Panc1 (cell line): Measurements from ENCODE around the gene PHF20. TPM values are rescaled to one million over a fixed set of nuclear protein-coding genes. Genes with fewer than 3 reads are reported as not detected.

ENCODE experiments used
- ATAC-seq: fragments of 200-7000 bp; cut with Tn5 transposase; 2 replicates; pipeline ENCODE4 v1.9.1; 2020; ENCODE audit warnings: mild to moderate bottlenecking, moderate library complexity
- BruUV-seq: library from RNA; stranded (reverse); fragments of 400-500 nt; replicated peaks from 2 replicates; lab custom pipeline; 2021; lab: Mats Ljungman, UMichigan
- CTCF ChIA-PET: fragments of 300-600 bp; sonication (Branson Sonifier 250); formaldehyde crosslinking; loops from one replicate; lab custom pipeline; 2022; ENCODE audit warnings: antibody characterized with exemption; lab: Charles Lee
- POLR2A ChIA-PET: fragments of 300-600 bp; sonication (Branson Sonifier 250); formaldehyde crosslinking; loops from one replicate; lab custom pipeline; 2022; ENCODE audit warnings: antibody characterized with exemption; lab: Charles Lee
- DNase-seq: peaks from one replicate; pipeline ENCODE4 v3.0.0-alpha.2; 2010; ENCODE audit warnings: low read depth, low spot score
- H3K27ac ChIP-seq: 2 replicates; pipeline ENCODE4 v1.5.1; 2011; ENCODE audit warnings: mild to moderate bottlenecking, low read length, inconsistent platforms
- H3K27me3 ChIP-seq: fragments of 200-500 bp; sonication (Bioruptor generic); 2 replicates; pipeline ENCODE4 v1.6.0; 2014; ENCODE audit warnings: low read length, inconsistent platforms; ENCODE audit not compliant: control insufficient read depth, insufficient read depth
- H3K36me3 ChIP-seq: fragments of 200-500 bp; sonication (Bioruptor generic); 2 replicates; pipeline ENCODE4 v1.5.1; 2014; ENCODE audit warnings: inconsistent platforms, mild to moderate bottlenecking, low read length, moderate library complexity; ENCODE audit not compliant: control insufficient read depth, insufficient read depth
- H3K4me1 ChIP-seq: 2 replicates; pipeline ENCODE4 v1.5.1; 2011; ENCODE audit warnings: inconsistent platforms, mild to moderate bottlenecking, low read length, moderate library complexity; ENCODE audit not compliant: control insufficient read depth, insufficient read depth
- H3K4me3 ChIP-seq, 2 experiments: 2 replicates each; pipeline ENCODE4 v1.5.1; 2011 to 2012; ENCODE audit warnings: low read depth in 2 of 2, low read length in 2 of 2, mild to moderate bottlenecking in 2 of 2, inconsistent platforms in 1 of 2, moderate library complexity in 1 of 2
- H3K9me3 ChIP-seq: fragments of 200-500 bp; sonication (Bioruptor generic); 2 replicates; pipeline ENCODE4 v1.5.1; 2014; ENCODE audit warnings: low read depth, mild to moderate bottlenecking, inconsistent platforms, low read length, moderate library complexity; ENCODE audit not compliant: control insufficient read depth, insufficient read depth
- POLR2AphosphoS5 ChIP-seq: IDR thresholded peaks from 2 replicates; pipeline ENCODE4 v1.6.1; 2012; ENCODE audit warnings: mild to moderate bottlenecking, low read depth, low read length, moderate library complexity
- SIN3A ChIP-seq: IDR thresholded peaks from 2 replicates; pipeline ENCODE4 v1.6.1; 2012; ENCODE audit warnings: low read depth, mild to moderate bottlenecking, low read length, moderate library complexity, borderline replicate concordance; ENCODE audit not compliant: insufficient read depth
- TCF7L2 ChIP-seq: IDR thresholded peaks from 2 replicates; pipeline ENCODE4 v1.6.1; 2011; ENCODE audit warnings: mild to moderate bottlenecking, low read depth, low read length, inconsistent platforms
- in situ Hi-C: cut with HindIII; loops from 2 replicates; pipeline ENCODE4 v1.10.0; 2016; ENCODE audit warnings: low sequenced_read_pairs, low pct_unique_long_range_greater_than_20kb
- intact Hi-C: fragments of 100-400 bp; cut with micrococcal nuclease; formaldehyde crosslinking; loops from one replicate; pipeline ENCODE4 v1.10.0; 2022; ENCODE audit not compliant: unreplicated experiment
- total RNA-seq: library from RNA; stranded (reverse); gene quantifications from one replicate; pipeline ENCODE4 v1.2.1, GENCODE V29; 2021; ENCODE audit not compliant: unreplicated experiment
- TF ChIP-seq, protein P1 (sequence below): fragments of 450-650 bp; IDR thresholded peaks from 2 replicates; pipeline ENCODE4 v1.5.1; 2017; ENCODE audit warnings: mild to moderate bottlenecking
- TF ChIP-seq, protein P2 (sequence below), 2 experiments: IDR thresholded peaks; 2 replicates each; pipeline ENCODE4 v1.6.1; 2011 to 2012; ENCODE audit warnings: low read depth in 2 of 2, control low read depth in 1 of 2, low read length in 1 of 2, mild to moderate bottlenecking in 1 of 2, moderate library complexity in 1 of 2; ENCODE audit not compliant: insufficient read depth in 1 of 2

PHF20 gene
- total RNA-seq, 1 experiment from 2014 or later, result 51.5 TPM

DNA sequence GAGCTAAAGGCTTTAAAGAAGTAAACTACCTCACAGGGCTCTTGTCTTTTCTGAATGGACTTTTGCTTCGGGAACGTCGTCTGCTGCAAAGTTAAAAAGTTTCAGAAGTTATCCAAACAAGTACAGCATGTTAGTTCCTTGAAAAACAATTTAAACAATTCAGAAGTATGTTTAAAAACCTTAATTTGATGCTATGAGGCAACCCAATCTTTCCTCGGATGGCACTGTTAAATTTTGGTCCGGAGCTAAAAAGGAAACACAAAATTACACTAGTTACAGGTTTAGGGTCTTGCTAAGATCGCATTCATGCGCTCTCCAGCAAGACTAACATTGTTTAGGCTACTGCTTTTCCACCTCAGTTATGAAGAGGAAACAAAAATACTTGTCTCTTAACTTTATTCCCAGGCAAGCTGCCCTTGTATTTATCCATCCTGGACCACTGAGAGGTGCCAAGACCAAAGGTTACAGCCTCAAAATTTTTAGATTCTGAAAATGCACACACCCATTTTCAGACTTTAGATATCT is 42.5 kb upstream of the PHF20 start:
- no peaks in the 10 kb centered on the region for H3K9me3 ChIP-seq
- 0 out of 2 replicates have a peak, but pooled peaks cover 3% of the 10 kb centered on the region for H3K4me1 ChIP-seq
- no peaks in the 10 kb centered on the region for H3K27me3 ChIP-seq
- ATAC-seq (no peak), DNase-seq (no peak)
- CTCF ChIA-PET, result no interaction called here
- no peak overlapping the region for H3K27ac ChIP-seq
- intact Hi-C loops, result no loop called here
- peaks cover 80% of the 10 kb centered on the region for H3K36me3 ChIP-seq
- POLR2A ChIA-PET, result interaction anchor here (0.7 to 1.0 kb wide), 2 partner anchors 13 to 144 kb away, joined by 3 read pairs; partner anchors contain the start of gene RBM39
- H3K4me3 ChIP-seq, result no peak overlapping the region
- BruUV-seq, result no TSS peak
- TF ChIP-seq, protein P1, sequence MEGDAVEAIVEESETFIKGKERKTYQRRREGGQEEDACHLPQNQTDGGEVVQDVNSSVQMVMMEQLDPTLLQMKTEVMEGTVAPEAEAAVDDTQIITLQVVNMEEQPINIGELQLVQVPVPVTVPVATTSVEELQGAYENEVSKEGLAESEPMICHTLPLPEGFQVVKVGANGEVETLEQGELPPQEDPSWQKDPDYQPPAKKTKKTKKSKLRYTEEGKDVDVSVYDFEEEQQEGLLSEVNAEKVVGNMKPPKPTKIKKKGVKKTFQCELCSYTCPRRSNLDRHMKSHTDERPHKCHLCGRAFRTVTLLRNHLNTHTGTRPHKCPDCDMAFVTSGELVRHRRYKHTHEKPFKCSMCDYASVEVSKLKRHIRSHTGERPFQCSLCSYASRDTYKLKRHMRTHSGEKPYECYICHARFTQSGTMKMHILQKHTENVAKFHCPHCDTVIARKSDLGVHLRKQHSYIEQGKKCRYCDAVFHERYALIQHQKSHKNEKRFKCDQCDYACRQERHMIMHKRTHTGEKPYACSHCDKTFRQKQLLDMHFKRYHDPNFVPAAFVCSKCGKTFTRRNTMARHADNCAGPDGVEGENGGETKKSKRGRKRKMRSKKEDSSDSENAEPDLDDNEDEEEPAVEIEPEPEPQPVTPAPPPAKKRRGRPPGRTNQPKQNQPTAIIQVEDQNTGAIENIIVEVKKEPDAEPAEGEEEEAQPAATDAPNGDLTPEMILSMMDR, result no peak
- TF ChIP-seq, protein P2, sequence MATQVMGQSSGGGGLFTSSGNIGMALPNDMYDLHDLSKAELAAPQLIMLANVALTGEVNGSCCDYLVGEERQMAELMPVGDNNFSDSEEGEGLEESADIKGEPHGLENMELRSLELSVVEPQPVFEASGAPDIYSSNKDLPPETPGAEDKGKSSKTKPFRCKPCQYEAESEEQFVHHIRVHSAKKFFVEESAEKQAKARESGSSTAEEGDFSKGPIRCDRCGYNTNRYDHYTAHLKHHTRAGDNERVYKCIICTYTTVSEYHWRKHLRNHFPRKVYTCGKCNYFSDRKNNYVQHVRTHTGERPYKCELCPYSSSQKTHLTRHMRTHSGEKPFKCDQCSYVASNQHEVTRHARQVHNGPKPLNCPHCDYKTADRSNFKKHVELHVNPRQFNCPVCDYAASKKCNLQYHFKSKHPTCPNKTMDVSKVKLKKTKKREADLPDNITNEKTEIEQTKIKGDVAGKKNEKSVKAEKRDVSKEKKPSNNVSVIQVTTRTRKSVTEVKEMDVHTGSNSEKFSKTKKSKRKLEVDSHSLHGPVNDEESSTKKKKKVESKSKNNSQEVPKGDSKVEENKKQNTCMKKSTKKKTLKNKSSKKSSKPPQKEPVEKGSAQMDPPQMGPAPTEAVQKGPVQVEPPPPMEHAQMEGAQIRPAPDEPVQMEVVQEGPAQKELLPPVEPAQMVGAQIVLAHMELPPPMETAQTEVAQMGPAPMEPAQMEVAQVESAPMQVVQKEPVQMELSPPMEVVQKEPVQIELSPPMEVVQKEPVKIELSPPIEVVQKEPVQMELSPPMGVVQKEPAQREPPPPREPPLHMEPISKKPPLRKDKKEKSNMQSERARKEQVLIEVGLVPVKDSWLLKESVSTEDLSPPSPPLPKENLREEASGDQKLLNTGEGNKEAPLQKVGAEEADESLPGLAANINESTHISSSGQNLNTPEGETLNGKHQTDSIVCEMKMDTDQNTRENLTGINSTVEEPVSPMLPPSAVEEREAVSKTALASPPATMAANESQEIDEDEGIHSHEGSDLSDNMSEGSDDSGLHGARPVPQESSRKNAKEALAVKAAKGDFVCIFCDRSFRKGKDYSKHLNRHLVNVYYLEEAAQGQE (IDR thresholded peaks at IDR 0.05; ENCODE audit: insufficient read depth in 1 of 2, low read depth in 2 of 2, low read length in 1 of 2), result no peak
- no peak for TF ChIP-seq TCF7L2
- TF ChIP-seq SIN3A, result no peak
- TF ChIP-seq POLR2AphosphoS5, result no peak
- in situ Hi-C loops, result no loop called here

DNA sequence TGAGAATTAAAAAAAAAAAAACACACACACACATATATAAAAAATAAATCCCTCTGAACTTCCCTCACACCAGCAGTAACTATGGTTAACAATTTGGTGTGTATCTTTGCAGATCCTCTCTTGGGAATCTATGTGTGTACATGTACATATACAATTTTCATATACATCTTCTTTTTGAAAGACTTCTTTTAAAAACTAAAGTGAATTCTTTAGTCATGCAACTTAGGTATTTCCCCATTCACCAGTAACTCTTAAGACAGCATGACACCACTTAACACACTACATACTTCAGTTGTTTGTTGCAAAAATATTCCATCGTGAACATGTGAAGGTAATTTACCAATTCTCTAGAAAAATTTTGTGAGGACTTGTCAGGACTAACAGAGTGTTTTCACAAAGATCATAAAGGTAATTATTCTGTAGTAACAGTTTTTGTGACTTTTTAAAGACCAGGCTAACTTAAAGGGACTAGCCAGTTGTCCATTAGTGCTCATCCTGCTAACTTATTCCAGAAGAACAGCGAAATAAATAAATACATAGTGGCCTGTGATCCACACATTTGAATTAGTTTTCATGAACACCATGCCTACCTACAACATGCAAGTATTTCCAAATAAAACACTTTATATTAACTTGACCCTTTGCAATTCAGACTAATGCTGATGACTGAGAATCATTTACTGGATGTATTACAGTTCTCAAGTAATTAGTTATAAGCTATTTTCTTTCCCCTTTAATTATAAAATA is 41.8 kb upstream of the PHF20 start:
- CTCF ChIA-PET, result no interaction called here
- H3K4me3 ChIP-seq, result no peak overlapping the region
- H3K36me3 ChIP-seq, result peaks cover 80% of the 10 kb centered on the region
- intact Hi-C loops, result no loop called here
- POLR2A ChIA-PET, result interaction anchor here (1.0 kb wide), 1 partner anchor 12 kb away, joined by 3 read pairs; the partner anchor contains the start of gene RBM39
- ATAC-seq (no peak), DNase-seq (no peak)
- H3K27me3 ChIP-seq, result no peaks in the 10 kb centered on the region
- no peaks in the 10 kb centered on the region for H3K9me3 ChIP-seq
- no TSS peak for BruUV-seq
- no peak overlapping the region for H3K27ac ChIP-seq
- peaks cover 8% of the 10 kb centered on the region; the same call in 1 of the 2 replicates for H3K4me1 ChIP-seq
- in situ Hi-C loops, result no loop called here
- TF ChIP-seq SIN3A (no peak), TCF7L2 (no peak), POLR2AphosphoS5 (no peak; the same call in 1 of the 2 replicates)
- TF ChIP-seq, protein P2 (IDR thresholded peaks at IDR 0.05; ENCODE audit: insufficient read depth in 1 of 2, low read depth in 2 of 2, low read length in 1 of 2), result no peak
- TF ChIP-seq, protein P1, result no peak
